ENCODE measurements around the gene TERT. TPM values are rescaled to one million over a fixed set of nuclear protein-coding genes. Genes with fewer than 3 reads are reported as not detected.

The TERT gene
- total RNA-seq, 4 donors from 2014 or later = not detected

DNA sequence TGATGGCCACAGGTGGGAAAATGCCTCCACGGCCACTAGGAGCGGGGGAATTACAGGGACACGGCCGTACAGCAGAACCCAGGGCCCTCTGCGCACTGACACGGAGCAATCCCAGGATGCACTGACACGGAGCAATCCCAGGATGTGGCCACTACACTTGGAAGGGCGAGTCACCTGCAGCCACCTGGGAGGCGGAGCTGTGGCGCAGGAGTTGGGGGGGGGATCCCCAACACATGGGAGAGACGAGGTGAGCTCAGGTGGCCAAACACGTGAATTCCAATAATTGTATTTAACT lies 43.3 kb upstream of the TERT start:
- no peak overlapping the region for H3K27ac ChIP-seq
- 89% methylated on average over 12 of the region's 12 CpGs; no CpG with 5 or more reads in 1 of the 2 donors for WGBS, 2 donors (ENCODE audit: low coverage in 1 of 2)
- no peak for TF ChIP-seq POLR2A (IDR thresholded peaks at IDR 0.05)
- TF ChIP-seq EP300 (IDR thresholded peaks at IDR 0.05; ENCODE audit: low read depth) = no peak
- TF ChIP-seq CTCF (IDR thresholded peaks at IDR 0.05) = no peak
- TF ChIP-seq POLR2AphosphoS5 (IDR thresholded peaks at IDR 0.05) = no peak
- H3K27me3 ChIP-seq = no peaks in the 10 kb centered on the region
- H3K36me3 ChIP-seq = peaks cover 0 to 34% (median 12%) of the 10 kb centered on the region in 4 donors
- no peak overlapping the region for H3K4me3 ChIP-seq
- peaks cover under 1 to 5% (median 2%) of the 10 kb centered on the region in 4 donors for H3K4me1 ChIP-seq
- in situ Hi-C loops (cut with MboI; ENCODE audit: low pct_ligation_motif_present in 1 of 4, low pct_unique_long_range_greater_than_20kb in 1 of 4, low sequenced_read_pairs in 3 of 4) = no loop called here
- intact Hi-C loops (cut with DNase I; ENCODE audit: low total_unique reads) = no loop called here
- H3K9me3 ChIP-seq = no peaks in the 10 kb centered on the region
- no peak for DNase-seq

- intact Hi-C loops (cut with DNase I; ENCODE audit: low total_unique reads) = no loop called here
- no peak for DNase-seq
- peaks cover 0 to 34% (median 12%) of the 10 kb centered on the region in 4 donors for H3K36me3 ChIP-seq
Measured at GRCh38 chr5:1337489-1338195, 42.8 kb upstream of the TERT start.

GRCh38 chr5:1336749-1337488 lies 42.1 kb upstream of the TERT start:
- no peaks in the 10 kb centered on the region for H3K9me3 ChIP-seq
- in situ Hi-C loops (cut with MboI; ENCODE audit: low pct_ligation_motif_present in 1 of 4, low pct_unique_long_range_greater_than_20kb in 1 of 4, low sequenced_read_pairs in 3 of 4) = no loop called here
- no peak overlapping the region for H3K4me3 ChIP-seq
- no peak overlapping the region for H3K27ac ChIP-seq
- H3K36me3 ChIP-seq = peaks cover 0 to 34% (median 13%) of the 10 kb centered on the region in 4 donors
- WGBS, 2 donors (ENCODE audit: low coverage in 1 of 2) = 85% methylated on average over 22 of the region's 22 CpGs; no CpG with 5 or more reads in 1 of the 2 donors
- intact Hi-C loops (cut with DNase I; ENCODE audit: low total_unique reads) = no loop called here
- no peak for TF ChIP-seq EP300 (IDR thresholded peaks at IDR 0.05; ENCODE audit: low read depth)
- TF ChIP-seq POLR2AphosphoS5 (IDR thresholded peaks at IDR 0.05) = no peak
- no peak for DNase-seq
- H3K27me3 ChIP-seq = no peaks in the 10 kb centered on the region
- no peaks in the 10 kb centered on the region for H3K4me1 ChIP-seq

More at GRCh38 chr5:1337489-1338195, 42.8 kb upstream of the TERT start:
- no peaks in the 10 kb centered on the region for H3K9me3 ChIP-seq
- 89% methylated on average over 22 of the region's 22 CpGs; no CpG with 5 or more reads in 1 of the 2 donors for WGBS, 2 donors (ENCODE audit: low coverage in 1 of 2)
- in situ Hi-C loops (cut with MboI; ENCODE audit: low pct_ligation_motif_present in 1 of 4, low pct_unique_long_range_greater_than_20kb in 1 of 4, low sequenced_read_pairs in 3 of 4) = no loop called here
- H3K27me3 ChIP-seq = no peaks in the 10 kb centered on the region
- no peak overlapping the region for H3K4me3 ChIP-seq
- H3K4me1 ChIP-seq = no peaks in the 10 kb centered on the region
- no peak for TF ChIP-seq POLR2AphosphoS5 (IDR thresholded peaks at IDR 0.05)
- TF ChIP-seq CTCF (IDR thresholded peaks at IDR 0.05) = no peak
- no peak overlapping the region for H3K27ac ChIP-seq

GRCh38 chr5:1336106-1336561 lies 41.3 kb upstream of the TERT start:
- in situ Hi-C loops (cut with MboI; ENCODE audit: low pct_ligation_motif_present in 1 of 4, low pct_unique_long_range_greater_than_20kb in 1 of 4, low sequenced_read_pairs in 3 of 4) (no loop called here), intact Hi-C loops (cut with DNase I; ENCODE audit: low total_unique reads) (no loop called here)
- 89% methylated on average over 14 of the region's 14 CpGs; no CpG with 5 or more reads in 1 of the 2 donors for WGBS, 2 donors (ENCODE audit: low coverage in 1 of 2)
- H3K4me3 ChIP-seq = no peak overlapping the region
- peaks cover 0 to 28% (median 13%) of the 10 kb centered on the region in 4 donors for H3K36me3 ChIP-seq
- H3K27me3 ChIP-seq = no peaks in the 10 kb centered on the region
- no peaks in the 10 kb centered on the region for H3K9me3 ChIP-seq
- no peak for DNase-seq
- no peak for TF ChIP-seq EP300 (IDR thresholded peaks at IDR 0.05; ENCODE audit: low read depth)
- no peak for TF ChIP-seq POLR2A (IDR thresholded peaks at IDR 0.05)
- TF ChIP-seq POLR2AphosphoS5 (IDR thresholded peaks at IDR 0.05) = no peak
- TF ChIP-seq CTCF (IDR thresholded peaks at IDR 0.05) = no peak
- H3K4me1 ChIP-seq = peaks cover 0 to under 1% (median 0%) of the 10 kb centered on the region in 4 donors
- no peak overlapping the region for H3K27ac ChIP-seq
